AG10803 (cell line): Measurements from ENCODE around the gene ZNF219.

Source experiments
- DNase-seq: peaks from one replicate; pipeline ENCODE4 v3.0.0; 2010; ENCODE audit warnings: low read depth
- H3K4me3 ChIP-seq: 2 replicates; pipeline ENCODE4 v1.5.1; 2011; ENCODE audit warnings: mild to moderate bottlenecking, low read length, control low read depth
- TF ChIP-seq, protein P1 (sequence below): conservative IDR thresholded peaks from 2 replicates; pipeline ENCODE4 v1.5.1; 2011; ENCODE audit warnings: mild to moderate bottlenecking, low read length, control low read depth, inconsistent platforms

Gene ZNF219

DNA sequence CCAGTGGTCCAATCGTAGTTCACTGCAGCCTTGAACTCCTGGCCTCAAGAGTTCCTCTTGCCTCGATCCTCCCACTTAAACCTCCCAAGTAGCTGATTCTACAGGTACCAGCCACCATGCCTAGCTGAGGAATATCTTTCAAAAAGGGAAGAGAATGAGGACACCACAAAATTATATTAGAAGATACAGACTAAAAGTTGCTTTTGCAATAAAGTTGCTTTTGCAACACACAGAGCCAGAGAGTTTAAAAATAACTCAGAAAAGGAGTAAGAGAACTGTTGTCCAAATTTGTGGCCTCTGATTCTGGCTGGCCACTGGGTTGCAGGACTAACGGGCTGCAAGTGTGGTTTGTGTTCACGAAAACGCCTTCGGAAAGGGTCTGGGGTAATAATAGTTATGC is 22.2 kb upstream of the ZNF219 start:
- H3K4me3 ChIP-seq: no peak overlapping the region
- no peak for DNase-seq

DNA sequence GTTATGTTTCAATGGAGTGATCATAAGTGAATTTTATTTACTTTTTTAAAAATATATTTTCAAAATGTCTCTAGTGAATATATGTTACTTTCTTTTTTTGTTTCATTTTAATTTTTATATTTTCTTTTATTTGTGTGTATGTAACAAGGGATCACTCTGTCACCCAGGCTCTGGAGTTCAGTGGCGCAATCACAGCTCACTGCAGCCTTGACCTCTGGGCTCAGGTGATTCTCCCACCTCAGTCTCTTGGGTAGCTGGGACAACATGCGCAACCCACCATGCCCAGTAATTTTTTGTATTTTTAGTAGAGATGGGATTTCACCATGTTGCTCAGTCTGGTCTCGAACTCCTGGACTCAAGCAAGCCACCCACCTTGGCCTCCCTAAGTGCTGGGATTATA is 20.5 kb upstream of the ZNF219 start:
- H3K4me3 ChIP-seq: no peak overlapping the region
- TF ChIP-seq, protein P1, sequence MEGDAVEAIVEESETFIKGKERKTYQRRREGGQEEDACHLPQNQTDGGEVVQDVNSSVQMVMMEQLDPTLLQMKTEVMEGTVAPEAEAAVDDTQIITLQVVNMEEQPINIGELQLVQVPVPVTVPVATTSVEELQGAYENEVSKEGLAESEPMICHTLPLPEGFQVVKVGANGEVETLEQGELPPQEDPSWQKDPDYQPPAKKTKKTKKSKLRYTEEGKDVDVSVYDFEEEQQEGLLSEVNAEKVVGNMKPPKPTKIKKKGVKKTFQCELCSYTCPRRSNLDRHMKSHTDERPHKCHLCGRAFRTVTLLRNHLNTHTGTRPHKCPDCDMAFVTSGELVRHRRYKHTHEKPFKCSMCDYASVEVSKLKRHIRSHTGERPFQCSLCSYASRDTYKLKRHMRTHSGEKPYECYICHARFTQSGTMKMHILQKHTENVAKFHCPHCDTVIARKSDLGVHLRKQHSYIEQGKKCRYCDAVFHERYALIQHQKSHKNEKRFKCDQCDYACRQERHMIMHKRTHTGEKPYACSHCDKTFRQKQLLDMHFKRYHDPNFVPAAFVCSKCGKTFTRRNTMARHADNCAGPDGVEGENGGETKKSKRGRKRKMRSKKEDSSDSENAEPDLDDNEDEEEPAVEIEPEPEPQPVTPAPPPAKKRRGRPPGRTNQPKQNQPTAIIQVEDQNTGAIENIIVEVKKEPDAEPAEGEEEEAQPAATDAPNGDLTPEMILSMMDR: no peak
- no peak for DNase-seq

More for the DNA sequence above, 22.2 kb upstream of the ZNF219 start:
- TF ChIP-seq, protein P1: no peak

DNA sequence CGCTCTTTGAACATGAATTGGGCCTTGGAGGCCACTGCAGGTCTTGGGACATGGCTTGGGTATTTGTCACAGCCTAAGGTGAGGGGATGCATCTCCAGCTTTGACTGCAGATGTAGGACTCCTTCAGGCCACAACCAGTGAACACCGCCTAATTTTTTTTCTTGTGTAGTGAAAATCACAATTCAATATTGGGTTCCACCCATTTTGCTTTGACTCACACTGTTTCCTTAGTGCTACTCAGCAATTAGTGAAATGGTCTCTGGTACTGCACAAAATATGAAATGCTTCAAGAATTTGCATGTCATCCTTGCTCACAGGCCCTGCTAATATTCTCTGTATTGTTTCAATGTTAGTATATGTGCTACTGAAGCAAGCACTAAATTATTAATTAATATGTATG is 14.9 kb upstream of the ZNF219 start:
- TF ChIP-seq, protein P1: no peak
- no peak overlapping the region for H3K4me3 ChIP-seq
- DNase-seq: no peak

DNA sequence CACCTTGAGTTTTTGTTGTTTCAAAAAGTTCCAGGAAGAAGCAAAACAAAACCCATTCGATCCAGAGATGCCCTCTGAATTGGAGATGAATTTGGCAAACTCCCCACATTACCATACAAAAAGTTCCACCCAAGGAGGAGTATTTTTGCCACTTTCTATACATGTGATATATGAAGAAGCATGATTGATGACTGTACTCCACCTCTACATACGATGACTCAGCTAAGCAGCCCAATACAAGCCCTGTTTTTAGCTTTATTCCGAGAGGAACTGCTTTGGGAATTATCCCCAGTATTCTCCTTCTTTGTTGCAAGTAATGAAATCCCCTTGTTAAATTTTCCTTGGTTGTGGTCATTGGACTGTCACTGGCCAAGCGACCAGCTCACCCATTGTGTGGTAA is 13.8 kb upstream of the ZNF219 start:
- H3K4me3 ChIP-seq: no peak overlapping the region
- DNase-seq: no peak
- TF ChIP-seq, protein P1: no peak

DNA sequence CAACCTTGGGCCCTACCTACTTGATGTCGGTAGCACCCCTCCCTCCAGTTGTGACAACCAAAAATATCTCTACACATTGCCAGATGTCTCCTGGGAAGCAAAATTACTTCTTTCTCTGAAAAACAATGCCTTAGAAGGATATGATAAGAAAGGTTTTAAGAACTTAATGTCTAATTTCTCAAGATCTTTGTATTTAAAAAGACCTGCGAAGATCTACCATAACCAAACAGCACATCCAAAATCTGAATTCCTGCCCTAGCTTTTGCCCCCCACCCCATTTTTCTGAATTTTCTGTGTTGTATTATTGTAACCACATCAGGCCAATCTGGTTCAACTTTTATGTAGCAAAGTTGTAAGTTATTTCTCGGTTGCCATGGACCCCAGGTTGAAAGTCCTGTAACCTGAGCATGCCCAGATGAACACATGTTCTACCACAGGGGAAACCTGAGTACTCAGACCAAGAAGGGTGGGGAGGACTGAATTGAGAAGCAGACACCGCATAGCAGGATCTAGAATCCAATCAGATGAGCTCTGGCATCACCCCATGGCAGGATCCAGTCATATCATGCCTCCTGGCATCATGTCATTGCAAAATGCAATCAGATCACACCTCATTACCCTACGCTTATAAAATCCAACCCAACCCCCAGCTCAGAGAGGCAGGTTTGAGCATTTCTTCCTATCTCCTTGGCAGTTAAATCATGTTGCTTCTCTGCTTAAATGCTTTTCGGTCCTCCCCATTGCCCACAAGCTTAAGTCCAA is 11.1 kb upstream of the ZNF219 start:
- TF ChIP-seq, protein P1: no peak
- no peak for DNase-seq
- H3K4me3 ChIP-seq: no peak overlapping the region

DNA sequence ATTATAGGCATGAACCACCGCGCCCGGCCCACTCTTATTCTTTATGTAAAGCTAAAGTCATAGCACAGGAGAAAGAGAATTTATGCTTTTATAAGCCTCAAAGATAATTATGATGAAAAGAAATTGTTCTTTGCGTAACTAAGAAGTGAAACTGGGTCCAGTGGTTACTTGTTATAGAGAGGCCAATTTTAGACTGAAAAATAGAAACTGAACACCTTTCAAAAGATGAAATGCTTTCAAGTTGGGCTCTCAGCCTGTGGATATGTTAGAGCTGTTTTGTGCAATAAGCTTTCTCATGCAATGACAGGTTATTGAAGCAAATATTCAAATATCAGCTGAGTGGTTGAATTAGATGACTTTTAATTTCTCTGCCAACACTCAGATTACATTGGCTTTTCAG is 10.3 kb upstream of the ZNF219 start:
- TF ChIP-seq, protein P1: no peak
- no peak for DNase-seq
- no peak overlapping the region for H3K4me3 ChIP-seq

DNA sequence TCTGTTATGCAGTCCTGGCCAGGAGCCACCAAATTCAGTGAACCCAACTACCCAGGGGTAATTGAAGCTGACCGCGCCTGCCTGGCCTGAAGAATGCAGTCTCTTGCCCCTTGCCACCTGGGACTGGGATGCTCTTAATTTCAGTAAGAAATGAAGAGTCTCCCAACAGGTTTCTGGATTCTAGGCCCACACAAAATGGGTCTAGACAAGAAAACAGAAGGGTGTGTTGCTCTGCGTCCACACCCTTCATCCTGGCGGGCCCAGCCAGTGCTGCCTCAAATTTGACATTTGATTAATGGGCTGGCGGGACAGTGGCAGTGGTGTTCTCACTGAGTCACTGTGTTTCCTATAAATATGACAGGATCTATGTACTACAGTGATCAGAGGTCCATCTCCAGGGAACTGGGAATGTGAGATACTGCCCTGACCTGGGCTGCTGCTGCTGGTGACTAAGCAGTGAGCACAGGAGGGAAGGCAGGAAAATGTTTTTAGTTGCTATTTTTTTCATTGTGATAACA is 8.9 kb upstream of the ZNF219 start:
- TF ChIP-seq, protein P1: no peak
- no peak for DNase-seq
- no peak overlapping the region for H3K4me3 ChIP-seq
